ENCODE measurements around the gene EFNA5.

The EFNA5 gene

DNA sequence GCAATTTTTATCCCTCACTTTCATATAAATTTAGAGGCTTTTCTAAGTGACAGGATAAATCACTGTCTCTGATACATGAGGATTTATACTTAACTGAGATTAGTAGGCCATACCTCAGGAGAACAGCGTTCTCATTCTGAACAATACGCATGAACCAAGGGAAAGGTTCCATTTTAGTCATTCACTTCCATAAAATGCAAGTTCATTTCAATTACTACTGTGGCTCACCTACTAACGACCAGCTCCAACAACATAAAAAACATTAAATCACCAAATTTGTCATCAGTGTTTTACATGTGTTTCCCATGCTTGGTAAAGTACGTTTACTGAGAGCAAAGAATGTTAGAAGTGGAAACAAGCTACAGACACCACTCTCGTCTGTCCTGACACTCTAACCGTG is 67.4 kb downstream of the EFNA5 start:
- no peak for DNase-seq (ENCODE audit: low read depth, low spot score)

GRCh38 chr5:107602896-107603295 is 67.8 kb downstream of the EFNA5 start:
- no peak for DNase-seq (ENCODE audit: low read depth, low spot score)

DNA sequence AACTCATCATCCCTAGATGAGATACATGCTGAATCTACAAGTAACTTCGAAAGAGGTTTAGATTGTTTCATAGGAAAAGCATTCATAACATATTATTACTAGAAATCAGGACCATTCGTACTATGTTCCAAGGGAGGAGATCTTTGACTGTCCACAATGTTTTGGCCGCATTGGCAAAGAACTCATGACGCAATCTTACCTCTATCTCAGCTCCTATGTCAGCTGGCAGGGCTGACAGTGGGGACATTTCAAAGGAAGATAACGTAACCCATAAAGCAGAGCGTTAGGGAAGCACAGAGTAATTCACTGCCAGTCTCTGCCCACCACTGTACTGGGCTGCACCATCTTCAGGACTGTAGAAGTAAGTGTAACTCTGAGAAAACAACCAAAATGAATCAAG is 69.7 kb downstream of the EFNA5 start:
- no peak for DNase-seq (ENCODE audit: low read depth, low spot score)

- DNase-seq (ENCODE audit: low read depth, low spot score): no peak
These were observed 71.8 kb downstream of the EFNA5 start for GRCh38 chr5:107598958-107599357.

GRCh38 chr5:107597803-107598202 is 72.9 kb downstream of the EFNA5 start:
- DNase-seq (ENCODE audit: low read depth, low spot score): no peak

DNA sequence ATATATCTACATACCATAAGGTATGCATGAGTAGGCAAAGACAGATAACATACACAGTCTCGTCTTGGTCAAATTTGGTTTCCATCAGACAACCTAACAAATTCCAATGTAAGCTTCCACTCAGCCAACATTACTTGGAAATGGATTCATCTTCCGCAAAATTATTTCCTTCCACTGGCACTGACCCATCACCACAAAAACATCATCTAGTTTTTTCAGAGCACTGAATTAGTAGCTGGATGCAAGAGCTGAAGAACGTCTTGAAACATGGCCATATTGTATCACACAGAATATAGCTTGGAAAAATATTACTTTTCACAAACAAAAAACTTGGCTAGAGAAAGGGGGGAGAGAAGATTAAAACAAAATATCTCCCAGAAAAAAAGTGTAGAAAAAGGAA is 73.5 kb downstream of the EFNA5 start:
- no peak for DNase-seq (ENCODE audit: low read depth, low spot score)

GRCh38 chr5:107594253-107595045 is 76.3 kb downstream of the EFNA5 start:
- DNase-seq (ENCODE audit: low read depth, low spot score): no peak

DNA sequence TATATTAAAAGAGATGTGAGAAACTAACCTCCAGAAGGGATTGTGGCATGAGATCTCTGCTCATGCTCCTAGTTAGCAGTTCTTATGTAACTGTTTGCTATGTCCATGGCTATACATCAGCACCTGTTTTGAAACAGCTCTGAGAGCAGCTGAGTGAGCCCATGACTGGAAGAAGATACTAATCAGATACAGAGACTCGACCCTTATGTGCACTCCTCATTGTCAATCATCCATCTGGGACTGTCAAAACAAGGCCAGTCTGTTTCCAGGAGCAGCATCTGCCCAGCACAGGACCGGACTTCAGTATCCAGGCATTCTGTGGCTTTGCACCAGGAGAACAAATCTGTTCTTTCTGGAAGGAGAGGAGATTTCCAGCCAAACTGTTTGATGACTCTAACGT is 77.7 kb downstream of the EFNA5 start:
- DNase-seq (ENCODE audit: low read depth, low spot score): no peak

- no peak for DNase-seq (ENCODE audit: low read depth, low spot score)
These were observed 78.2 kb downstream of the EFNA5 start for GRCh38 chr5:107592515-107592914.

GRCh38 chr5:107590686-107591085 is 80.1 kb downstream of the EFNA5 start:
- no peak for DNase-seq (ENCODE audit: low read depth, low spot score)

- no peak for DNase-seq (ENCODE audit: low read depth, low spot score)
These were observed 81.1 kb downstream of the EFNA5 start for GRCh38 chr5:107589520-107590193.

GRCh38 chr5:107582625-107583024 is 88.1 kb downstream of the EFNA5 start:
- DNase-seq (ENCODE audit: low read depth, low spot score): no peak

DNA sequence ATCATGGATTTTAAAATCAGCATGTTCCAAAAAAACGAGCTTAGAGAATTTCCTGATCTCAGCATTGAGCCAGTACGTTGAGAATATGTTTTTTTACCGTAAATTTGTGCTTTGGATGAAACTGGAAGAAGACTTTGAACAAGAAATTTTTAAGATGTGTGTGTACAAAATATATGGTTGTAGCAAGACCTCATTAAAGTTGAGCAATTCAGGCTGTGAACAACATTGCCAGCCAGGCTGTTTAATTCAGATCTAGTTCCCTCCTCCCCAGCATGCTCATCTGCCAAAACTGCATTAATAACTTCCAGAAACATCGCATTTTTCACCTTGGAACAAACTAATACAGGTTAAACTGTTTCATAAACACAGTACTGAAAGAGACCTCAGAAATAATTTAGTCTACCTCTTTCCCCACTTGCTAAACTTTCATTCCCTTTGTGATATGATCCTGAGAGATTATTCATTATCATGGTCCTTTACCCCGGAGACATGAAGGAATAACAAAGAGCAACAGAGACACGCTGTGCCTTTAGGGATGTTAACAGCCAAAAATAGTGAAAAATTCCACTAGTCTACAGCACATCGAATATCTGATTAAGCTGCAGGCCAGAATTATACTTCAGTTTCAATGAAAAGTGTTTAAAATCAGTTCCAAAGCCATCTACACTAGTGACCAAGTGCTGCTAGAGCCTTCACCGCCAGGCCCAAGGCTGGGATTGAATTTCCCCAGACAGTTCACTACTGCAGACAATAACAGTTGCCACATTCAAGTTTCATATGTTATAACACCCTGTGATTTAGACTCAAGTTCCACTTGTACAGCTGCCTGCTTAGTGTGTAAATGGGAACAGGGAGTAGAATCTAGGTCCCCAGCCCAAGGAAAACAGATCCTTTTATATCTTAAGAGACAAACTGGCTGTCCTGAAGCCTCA is 89.6 kb downstream of the EFNA5 start:
- no peak for DNase-seq (ENCODE audit: low read depth, low spot score)

DNA sequence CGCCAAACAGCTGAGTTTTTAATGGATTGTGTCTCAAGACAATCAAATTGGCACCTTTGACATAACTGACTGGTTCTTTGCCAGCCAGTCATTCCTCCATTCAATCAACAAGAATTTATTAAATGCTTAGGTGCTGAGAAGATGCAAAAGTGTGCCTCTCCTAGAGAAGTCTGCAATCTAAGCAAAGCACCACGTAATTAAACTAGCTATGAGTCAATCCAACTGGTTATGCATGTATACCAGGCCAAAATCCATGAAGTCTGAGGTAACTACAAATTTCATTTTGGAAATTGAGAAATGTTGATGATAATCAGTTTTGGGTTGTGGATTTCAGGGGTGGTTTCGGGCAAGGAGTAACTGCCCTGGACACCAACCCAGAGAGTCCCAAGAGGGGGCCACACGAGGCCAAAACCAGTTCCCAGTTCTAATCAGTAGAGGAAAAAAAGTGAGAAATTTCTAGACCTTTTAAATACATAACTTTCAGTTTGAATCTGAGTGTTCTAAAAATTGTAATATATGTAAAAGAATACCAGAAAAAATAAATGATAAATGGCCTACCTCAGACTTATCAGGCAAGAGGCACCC is 92.6 kb downstream of the EFNA5 start:
- DNase-seq (ENCODE audit: low read depth, low spot score): no peak

- DNase-seq (ENCODE audit: low read depth, low spot score): no peak
These were observed 93.3 kb downstream of the EFNA5 start for GRCh38 chr5:107577394-107577950.

GRCh38 chr5:107576736-107577393 is 93.9 kb downstream of the EFNA5 start:
- no peak for DNase-seq (ENCODE audit: low read depth, low spot score)

DNA sequence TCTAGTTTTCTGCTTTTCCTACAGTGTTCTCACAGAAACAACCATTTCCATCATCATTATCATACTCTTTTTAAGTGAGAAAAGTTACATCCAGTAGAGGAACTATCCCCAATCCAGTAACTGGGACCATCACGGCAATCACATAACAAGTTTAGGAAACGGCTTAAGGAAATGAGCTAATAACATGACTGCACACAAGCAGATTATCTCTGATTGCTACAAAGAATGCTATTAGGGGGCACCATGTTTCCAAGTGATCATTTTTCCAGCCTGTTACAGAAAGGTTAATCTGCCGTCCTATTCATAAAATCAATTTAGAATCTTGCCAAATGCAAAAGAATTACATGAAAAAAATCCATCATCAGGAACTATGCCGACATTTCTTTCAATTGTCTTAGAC is 94.6 kb downstream of the EFNA5 start:
- DNase-seq (ENCODE audit: low read depth, low spot score): no peak

GRCh38 chr5:107574287-107574686 is 96.5 kb downstream of the EFNA5 start:
- DNase-seq (ENCODE audit: low read depth, low spot score): no peak

DNA sequence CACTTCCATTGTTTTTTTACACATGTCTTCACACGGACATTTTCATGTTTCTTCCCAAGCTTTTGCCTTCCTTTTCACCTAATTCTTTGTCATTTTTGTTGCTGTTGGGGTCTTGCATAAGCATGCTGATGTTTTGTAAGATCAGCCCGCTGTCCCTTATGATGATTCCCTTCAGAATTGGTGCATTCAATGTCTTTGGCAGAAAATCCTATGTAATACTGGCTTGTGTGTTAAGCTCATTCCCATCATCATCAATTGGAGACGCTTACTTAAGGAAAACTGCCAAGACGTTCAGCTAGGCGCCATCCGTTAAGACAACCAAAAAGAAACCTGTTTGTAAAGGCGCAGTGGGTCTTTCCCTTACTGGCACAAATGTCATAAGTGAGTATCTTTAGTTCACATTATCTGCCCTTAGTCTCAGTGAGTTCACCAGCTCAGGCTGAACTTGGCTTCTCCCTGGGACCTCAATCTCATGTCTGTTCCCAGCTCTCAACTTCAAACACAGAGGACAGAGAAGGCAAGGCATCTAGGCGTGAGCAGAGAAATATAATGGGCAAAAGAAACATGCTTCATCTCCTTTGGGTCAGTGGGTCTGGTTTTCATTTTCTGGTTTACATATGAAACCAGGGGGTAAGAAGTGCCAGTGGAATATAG is 97.9 kb downstream of the EFNA5 start:
- DNase-seq (ENCODE audit: low read depth, low spot score): no peak
